HG03159 (cell line): ENCODE measurements around the gene MMP23B.
"Not testable (repeated sequence)": the region's sequence is repeated elsewhere in the genome, so short reads cannot be mapped to it uniquely, and the experiment has no call there.

Experiments
- ATAC-seq: cut with Tn5 transposase; IDR thresholded peaks from one replicate; pipeline ENCODE4 v1.9.1; 2021; ENCODE audit warnings: mild to moderate bottlenecking, moderate library complexity; ENCODE audit not compliant: unreplicated experiment

Gene MMP23B

DNA sequence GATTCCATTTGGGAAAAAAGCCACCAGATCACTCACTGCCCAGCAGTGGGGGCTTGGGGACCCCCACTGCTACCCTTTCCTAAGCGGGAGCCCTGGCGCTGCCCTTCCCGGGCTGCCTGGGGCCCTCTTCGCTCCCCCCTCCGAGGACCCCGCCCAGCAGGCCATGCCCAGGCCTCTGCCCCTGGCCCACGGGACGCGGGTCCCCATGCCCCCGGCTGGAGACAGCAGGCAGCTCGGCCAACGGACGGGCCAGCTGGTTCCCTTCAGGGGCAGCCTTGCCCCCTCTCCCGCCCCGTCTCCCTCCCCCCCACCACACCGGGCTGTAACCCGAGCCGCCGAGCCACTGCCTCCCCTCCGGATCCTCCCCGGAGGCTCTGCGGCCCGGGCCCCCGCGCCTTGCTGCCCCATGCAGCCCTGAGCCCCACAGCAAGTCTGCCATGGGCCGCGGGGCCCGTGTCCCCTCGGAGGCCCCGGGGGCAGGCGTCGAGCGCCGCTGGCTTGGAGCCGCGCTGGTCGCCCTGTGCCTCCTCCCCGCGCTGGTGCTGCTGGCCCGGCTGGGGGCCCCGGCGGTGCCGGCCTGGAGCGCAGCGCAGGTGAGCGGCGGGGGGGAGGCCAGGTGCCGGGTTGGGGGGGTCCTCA, at the start of gene MMP23B:
MMP23B (plus strand) TSS at position 392 of the 639 bp plus-strand sequence; CDS start at position 438, 46 bp downstream.
- no peak for ATAC-seq

DNA sequence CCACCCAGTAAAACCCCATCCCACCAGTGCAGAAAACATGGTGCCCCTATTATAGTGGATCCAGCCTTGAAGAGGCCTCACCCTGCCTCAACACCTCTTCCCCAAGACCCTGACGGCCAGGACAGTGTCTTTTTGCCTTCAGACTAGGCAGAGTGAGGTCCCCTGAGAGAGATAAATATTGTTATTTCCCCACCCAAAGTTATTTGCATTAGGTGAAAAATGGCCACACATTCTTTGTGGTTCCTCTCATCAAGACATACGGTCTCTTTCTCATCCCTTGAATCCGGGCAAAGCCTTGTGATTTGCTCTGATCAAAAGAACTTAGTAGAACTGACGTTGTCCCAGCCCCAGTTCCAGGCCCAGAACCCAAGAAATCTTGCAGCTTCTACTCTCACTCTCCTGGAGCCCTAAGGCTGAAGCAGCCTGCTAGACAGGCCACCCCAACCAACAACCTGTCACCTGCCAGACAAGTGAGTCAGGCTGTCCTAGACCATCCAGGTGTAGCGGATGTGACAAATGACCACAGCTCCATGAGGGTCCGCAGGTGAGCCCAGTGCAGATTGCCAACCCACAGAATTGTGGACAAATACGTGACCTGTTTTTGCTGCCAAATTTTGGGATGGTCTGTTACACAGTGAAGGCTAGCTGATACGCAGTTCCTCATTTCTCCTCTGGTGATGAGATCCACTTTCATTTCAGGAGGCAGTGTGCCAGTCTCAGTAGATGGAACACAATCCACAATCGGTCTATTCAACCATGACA, 49.2 kb upstream of the MMP23B start:
- ATAC-seq, result no peak

DNA sequence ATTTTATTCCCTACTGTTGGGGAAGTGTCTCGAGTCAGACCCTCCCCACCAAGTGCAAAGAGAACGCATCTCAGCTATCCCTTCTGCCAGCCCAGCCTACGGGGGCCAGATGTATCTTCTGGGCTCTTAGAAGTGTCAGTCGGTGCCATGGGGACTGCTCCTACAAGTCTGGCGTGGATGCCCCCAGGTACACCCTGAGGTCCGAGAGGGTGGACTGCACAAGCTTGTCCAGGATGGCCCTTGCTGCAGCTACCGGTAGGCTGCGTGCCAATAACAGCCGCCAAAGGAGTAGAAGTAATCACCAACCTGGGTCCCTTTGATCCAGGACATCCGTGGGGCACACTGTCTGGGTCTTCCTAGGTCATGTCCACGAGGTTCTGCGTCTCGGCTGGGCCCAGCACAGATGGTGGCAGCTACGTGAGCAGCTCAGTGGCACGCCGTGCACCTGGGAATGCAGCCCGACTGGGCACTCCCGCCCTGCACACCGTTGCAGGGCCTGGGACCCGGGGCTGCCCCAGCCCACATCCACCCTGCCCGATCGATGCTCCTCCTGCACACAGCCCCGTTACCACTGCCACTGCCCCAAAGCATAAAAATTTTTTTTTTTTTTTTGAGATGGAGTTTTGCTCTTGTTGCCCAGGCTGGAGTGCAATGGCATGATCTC, 48.5 kb upstream of the MMP23B start:
- no peak for ATAC-seq

DNA sequence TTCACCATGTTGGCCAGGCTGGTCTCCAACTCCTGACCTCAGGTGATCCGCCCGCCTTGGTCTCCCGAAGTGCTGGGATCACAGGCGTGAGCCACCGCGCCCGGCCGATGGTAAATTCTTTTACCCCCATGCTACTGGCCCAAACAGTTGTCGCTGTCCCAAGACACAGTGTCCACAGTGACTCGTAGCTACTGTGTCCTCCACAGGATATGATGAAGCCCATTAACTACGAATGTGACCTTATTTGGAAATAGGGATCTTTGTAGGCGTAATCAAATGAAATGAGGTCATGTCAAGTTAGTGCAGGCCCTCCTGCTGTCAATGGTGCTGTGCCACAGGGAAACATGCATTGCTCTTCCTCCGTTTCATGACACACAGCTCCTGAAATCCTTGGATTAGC, 40.5 kb upstream of the MMP23B start:
- no peak for ATAC-seq

DNA sequence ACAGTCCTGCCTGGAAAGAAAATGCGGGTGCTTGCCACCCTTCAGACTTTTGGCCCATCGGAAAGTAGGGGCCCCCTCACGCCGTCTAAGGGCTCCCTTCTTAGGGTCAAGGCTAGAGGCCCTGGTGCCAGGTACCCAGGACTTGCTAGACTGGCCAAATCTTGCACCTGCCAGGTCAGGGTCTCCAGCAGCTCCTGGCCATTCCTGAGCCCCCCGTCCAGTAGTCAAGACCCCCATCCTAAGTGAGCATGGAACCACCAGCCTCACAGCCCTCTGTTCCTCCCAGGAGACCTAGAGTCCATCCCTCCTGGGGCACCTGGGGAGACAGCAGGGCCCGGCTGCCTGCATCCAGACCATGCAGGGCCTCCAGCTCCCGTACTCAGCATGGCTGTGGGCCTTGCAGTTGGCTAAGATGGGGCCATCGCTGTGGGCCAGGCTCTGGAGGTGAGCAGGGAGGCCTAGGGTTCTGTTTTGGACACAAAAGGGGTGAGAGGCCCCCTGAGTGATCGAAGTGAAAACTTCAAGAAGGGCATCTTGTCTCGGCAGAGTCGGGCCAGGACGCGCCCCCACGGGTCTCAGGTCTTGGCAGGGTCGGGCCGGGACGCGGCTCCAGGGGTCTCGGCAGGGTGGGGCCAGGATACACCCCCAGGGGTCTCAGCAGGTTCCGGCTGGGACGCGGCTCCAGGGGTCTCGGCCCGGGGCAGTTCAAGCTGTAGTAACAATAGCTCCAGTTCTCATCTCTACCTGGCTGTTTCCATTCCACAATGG, 38.0 kb upstream of the MMP23B start:
- ATAC-seq, result no peak

DNA sequence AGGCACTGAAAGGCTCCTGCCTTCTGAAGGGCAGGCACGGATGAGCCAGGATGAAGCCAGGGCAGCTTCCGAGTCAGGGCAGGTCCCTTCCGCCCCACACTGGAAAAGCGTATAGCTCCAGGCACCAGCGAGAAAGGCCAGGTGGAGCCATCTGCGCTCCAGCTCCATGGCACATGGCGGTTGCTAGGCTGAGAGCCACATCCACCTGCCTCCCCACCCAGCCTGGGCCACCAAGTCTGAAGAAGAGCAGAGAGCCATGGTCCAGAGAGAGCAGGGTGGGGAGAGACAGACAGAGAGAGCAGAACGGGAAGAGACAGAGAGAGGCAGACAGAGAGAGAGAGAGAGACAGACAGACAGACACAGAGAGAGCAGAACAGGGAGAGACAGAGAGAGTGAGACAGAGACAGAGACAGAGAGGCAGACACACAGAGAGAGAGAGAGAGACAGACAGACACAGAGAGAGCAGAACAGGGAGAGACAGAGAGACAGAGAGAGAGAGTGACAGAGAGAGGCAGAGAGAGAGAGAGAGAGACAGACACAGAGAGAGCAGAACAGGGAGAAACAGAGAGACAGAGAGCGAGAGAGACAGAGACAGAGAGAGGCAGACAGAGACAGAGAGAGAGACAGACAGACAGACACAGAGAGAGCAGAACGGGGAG, 37.2 kb upstream of the MMP23B start:
- no peak for ATAC-seq

DNA sequence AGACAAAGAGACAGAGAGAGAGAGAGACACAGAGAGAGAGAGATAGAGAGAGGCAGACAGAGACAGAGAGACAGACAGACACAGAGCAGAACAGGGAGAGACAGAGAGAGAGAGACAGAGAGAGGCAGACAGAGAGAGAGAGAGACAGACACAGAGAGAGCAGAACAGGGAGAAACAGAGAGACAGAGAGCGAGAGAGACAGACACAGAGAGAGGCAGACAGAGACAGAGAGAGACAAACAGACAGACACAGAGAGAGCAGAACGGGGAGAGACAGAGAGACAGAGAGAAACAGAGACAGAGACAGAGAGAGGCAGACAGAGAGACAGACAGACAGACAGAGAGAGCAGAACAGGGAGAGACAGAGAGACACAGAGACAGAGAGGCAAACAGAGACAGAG, 36.6 kb upstream of the MMP23B start:
- not testable (repeated sequence) for ATAC-seq

DNA sequence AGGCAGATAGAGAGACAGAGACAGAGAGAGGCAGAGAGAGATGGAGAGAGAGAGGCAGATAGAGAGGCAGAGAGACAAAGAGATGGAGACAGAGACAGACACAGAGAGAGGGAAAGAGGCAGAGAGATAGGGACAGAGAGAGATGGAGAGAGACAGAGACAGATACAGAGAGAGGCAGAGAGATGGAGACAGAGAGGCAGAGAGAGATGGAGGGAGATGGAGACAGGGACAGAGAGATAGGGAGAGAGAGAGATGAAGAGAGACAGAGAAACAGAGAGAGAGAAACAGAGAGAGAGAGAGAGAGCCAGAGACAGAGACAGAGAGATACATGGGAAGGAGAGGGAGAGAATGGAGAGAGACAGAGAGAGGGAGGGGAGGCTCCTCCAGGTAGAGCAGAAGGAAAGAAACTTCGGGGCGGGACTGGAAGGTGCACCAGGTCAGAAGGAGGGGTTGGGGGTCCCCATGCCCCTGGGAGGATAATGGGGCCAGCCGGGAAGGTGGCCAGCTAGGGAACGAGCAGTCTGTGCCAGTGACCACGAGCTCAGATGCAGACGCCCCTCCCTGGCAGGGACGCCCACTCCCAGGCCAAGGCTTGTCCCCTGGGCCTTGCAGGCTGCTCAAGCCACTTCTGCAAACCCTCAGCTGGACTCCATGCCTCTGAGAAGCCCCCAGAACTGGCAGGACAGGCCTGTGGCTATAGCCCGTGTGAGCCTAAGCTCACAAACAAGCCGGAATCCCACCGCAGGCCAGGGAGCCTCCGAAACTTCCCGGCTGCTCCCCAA, 35.3 kb upstream of the MMP23B start:
- no peak for ATAC-seq

DNA sequence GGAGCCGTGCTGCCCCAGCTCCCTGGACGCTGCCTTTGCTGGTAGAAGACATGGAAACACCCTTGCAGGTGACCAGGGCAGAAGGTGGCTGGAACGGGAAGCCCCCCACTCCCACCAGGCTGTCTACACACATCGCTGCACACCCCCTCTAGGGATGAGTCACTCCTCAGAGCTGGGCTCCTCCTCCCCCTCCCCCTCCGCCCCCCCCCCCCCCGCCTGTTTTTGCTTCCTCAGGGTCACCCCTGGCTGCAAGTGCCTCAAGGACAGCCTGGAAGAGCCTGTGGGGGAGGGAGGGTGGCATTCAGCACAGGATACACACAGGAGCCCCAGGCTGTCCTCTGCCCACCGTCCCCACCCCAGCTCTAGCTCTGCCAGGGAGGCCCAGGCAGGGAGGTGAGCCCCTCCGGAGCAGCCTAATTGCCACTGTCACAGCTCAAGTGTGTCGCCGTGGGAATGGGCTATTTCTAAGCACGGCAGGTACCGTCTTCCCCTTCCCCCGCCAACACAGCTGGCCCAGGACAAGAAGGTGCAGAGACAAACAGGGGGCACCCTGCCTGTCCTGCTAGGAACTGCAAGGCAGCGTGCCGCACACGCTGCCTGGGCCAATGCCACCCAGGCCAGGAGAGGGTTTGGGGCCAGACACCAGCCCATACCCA, 34.6 kb upstream of the MMP23B start:
- ATAC-seq, result no peak

DNA sequence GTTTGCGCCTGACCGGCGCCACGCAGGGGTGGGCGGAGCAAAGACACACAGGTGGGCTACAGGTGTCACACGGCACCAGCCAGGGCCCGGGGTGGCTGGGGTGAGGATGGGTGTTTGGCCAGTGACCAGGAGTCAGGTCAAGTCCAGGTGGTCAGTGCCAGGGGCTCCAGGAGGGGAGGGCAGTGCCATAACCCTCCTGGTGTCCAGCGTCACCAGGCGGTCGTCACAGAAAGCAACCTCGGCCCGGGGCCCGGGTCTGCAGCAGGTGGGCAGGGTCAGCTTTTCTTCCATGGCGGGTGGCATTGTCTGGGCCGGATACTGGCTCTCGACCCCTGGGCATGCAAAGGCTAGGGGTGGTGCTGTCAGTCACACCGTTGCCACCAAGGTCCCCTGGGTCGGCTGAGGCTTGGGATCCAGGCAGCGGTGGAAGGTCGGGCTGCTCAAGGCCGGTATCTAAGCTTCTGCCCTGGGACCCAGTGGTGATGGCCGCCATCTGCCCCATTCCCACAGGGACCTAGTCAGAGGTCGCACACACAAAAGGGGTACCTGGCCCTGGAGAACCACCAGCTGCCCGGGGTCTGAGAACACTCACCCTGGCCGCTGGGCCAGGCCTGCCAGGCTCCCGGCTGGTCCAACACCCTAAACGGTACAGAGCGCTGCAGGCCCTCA, 33.8 kb upstream of the MMP23B start:
- no peak for ATAC-seq

DNA sequence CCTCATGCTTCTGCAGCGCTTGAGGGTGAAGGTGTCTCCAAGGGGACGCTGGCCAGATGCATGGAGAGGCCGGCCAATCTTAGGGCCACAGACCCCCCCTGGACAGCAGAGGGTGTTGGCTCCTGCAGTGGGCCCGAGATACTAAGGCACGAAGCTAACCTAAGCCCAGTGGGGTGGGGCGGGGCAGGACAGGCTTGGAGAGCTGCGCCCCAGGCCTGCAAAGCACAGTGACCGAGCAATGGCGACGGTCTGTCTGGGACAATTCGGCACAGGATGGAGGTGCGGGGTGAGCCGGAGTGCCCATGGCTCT, 33.3 kb upstream of the MMP23B start:
- ATAC-seq, result no peak

DNA sequence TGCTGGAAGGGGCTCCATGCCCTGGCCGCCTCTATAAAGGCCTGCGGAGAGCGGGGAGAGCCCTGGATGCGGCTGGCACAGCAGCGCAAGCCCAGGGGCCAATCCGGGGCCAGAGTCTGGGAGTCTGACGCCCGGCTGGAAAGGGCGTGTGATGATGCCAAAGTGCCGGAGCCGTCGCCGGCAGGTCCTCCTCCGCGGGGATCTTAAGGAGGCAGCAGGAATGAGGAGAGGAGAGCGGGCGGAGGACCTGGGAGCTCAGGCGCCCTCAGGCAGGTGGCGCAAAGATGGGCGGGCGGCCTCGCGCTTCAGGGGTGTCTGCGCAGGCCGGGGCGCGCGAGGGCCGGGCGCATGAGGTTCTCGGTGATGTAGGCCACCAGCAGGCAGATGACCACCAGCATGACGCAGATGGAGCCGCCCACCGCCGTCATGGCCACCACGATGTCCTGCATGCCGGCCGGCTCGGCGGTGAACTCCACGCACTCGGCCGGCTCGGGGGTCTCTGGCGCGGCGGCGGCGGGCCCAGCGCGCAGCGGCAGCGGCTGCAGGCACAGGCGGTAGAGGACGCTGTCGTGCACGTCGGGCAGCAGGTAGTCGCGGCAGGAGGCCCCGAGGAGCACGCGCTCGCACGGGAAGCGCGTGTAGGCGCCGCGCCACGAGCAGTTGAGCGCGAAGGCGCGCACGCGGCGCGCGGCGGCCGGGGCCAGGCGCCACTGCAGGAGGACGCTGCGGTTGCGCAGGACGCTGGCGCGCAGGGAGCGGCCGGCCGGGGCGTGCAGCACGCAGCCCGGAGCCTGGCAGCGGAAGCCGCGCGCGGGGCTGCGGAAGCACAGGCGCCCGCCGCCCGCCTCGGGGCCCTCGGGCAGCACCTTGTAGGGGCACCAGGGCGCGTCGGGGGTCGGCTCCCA, 32.7 kb upstream of the MMP23B start:
- no peak for ATAC-seq

DNA sequence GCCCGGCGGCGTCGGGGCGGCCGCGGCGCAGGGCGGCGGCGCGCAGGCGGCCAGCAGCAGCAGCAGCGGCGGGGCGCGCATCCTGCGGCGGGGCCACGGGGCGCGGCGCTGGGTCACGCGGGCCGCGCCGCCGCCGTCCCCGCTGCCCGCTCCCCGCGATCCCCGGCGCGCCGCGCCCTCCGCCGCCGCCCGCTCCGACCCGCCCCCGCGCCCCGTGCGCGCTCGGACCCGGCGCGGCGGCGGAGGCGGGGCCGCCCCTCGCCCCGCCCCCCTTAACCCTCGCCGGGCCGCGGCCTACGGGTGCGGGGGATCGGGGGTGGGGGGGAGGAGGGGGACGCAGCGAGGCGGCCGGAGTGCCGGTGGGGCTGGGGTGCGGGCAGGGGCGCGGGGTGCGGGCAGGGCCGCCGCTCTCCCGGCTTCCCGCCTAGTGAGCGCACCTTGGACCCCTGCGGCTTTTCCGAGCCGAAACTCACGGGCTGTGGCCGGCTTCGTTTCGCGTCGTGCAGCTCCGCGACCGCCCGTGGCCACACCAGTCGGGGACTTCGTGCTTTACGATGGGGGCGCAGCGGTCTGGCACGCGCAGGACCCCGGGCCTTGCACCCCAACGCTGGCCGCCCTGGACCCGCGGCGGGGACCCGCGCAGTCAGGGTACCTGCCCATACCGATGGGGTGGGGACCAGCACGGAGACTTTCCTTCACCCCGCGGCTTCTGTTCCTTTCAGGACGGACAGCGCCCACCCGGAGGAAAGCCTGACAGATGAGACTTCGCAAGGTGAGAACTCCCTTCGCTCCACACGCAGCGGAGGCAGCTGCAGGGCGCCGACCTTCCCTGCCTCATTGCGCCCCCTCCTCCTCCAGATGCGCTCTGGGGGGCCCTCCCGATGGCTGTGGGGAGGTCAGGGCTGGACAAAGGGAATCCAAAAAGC, 31.8 kb upstream of the MMP23B start, which contains the start of gene FNDC10:
FNDC10 (minus strand) TSS at position 201 of the 926 bp plus-strand sequence; CDS start at position 81, 120 bp downstream.
- ATAC-seq, result no peak

DNA sequence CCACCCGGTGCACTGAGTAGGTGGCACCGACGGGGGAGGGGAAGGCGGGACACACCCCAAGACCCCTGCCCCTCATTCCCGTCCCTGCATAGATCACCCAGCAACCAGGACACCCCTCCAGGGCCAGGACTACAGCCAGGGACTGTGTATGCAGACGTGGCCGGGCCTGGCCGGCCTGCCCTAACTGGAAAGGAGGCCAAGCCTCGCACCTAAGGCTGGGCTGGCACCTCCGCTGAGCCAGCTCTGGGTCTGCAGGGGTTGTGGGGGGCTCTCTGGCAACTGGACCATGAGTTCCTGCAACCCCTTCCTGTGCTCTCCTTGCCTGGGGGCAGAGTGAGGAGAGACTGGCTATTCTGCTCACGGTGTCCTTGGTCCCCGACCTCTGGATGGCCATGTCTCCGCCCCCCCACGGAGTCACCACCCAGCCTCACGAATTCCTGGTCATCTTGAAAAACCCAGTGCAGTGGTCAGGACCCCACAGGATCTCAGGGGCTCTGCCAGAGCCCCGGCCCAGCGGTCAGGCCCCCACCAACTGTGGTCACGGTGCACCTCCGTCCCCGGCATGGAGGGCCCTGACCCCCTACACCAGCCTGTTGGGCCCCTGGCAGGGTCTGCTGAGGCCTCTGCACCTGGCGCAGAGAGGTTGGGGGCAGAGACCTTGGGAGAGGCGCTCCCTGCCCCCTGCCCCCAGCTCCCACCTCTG, 31.0 kb upstream of the MMP23B start:
- ATAC-seq, result no peak

DNA sequence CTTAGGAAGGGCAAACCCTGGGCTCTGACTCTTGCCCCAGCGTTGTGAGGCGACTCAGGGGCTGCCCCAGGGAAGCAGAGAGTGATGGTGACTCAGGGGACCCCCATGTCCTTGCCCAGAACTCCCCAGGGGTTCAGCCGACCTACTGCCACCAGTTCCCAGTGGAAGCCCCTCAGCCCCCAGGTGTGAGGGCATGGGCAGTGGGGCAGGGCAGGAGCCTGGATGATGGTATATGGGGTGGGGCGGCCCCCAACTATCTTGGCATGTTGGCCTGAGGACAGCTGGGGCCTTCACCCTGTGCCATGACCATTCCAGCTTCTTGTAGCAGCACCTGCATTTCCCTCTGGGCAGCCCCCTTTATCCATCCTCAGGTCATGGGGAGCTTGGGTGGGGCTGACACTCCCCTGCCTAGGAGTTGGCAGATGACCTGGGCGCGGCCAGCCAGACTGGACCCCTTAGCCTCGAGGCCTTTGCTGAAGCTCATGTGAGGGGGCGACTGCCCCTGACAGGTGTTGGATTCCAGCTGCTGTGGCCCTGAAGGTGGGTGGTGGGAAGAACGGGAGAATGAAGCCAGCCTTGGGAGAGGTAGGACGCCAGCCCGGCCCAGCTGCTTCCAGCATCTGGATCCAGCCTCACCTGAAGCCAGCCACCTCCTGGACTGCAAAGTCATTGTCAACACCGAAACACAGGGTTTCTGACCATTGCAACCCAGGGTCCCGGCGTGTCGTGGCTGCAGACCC, 30.2 kb upstream of the MMP23B start:
- ATAC-seq, result no peak
